NK-92 treated with Interleukin-12 subunit alpha and Interleukin-12 subunit beta, amount 100 ng/mL, for 24 hours (cell line): ENCODE data around the gene ISL1.

Experiments used
- DNase-seq: peaks from one replicate; lab custom pipeline; 2025; lab: John Stamatoyannopoulos, UW

ISL1 gene

GRCh38 chr5:51383131-51384121, at the start of gene ISL1:
TSS of gene ISL1 (plus strand) at chr5:51383448. CDS start at chr5:51383672, 224 bp downstream.
- no peak for DNase-seq

GRCh38 chr5:51336878-51337277, 46.4 kb upstream of the ISL1 start:
- DNase-seq: no peak

DNA sequence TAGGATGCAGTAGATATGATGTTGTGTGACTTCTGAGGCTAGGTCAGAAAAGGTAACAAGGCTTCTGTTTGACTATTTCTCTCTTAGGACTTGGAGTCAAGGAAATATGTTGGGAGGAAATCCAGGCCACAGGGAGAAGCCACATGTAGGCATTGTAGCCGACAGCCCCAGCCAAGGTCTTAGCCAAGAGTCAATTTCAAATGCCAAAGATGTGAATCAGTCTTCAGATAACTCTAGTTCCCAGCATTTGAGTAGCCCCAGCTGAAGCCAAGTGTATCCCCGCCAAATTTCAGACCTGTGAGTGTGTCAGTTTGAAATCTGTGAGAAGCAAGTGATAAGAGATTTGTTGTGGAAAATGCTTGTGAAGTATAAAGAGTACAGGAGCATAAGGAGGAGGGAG, 38.1 kb upstream of the ISL1 start:
- no peak for DNase-seq

DNA sequence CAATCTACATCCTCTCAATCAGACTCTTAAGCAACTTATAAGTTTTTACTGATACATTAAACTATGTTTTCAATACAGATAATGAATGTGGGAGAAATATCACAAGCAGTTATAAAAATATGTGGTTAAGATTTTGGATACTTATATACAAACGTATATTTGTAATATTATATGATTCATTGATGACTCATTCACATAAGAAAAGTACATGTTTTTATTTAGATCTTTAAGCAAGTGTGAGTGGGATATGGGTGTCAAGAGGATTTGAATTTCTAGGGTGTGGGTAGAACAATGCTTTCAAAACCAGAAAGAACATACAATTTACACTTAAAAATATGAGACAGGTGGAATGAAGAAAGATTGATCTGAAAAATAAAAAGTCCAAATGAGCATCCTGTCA, 36.1 kb upstream of the ISL1 start:
- DNase-seq: no peak

DNA sequence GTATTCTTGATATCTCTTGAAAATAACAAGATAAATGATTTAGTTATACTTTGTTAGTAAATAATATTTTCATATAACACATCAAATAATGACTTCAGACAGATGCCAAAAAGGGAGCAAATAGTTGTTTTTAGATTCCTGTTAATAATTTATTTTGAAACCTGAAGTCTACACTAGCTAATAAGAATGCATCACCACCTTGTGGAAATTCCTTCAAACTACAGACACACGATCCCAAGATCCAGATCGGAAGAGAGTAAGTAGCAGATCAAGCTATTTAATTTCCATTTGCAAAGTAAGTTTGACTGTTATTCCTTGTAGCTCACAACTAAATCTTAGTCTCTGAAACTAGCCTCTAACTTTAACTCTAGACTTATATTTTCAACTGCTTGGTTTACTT, 35.5 kb upstream of the ISL1 start:
- no peak for DNase-seq

DNA sequence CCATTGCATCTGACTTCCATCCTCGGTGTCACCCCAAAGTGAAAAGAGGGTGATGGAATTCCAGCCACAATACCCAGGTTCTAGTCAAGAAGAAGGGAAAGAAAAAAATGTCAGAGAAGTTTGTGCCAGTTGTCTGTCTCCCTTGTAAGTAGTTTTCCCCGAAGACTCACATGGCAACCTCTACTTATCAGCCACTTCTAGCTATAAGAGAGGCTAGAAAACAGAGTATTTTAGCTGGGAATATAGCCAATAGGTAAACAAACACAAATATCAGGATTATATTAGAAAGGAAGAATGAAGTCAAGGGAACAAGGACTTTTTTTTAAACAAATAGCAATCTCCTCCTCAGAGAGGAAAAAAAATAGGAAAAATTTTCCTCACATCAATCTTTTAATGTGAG, 12.2 kb upstream of the ISL1 start:
- no peak for DNase-seq

DNA sequence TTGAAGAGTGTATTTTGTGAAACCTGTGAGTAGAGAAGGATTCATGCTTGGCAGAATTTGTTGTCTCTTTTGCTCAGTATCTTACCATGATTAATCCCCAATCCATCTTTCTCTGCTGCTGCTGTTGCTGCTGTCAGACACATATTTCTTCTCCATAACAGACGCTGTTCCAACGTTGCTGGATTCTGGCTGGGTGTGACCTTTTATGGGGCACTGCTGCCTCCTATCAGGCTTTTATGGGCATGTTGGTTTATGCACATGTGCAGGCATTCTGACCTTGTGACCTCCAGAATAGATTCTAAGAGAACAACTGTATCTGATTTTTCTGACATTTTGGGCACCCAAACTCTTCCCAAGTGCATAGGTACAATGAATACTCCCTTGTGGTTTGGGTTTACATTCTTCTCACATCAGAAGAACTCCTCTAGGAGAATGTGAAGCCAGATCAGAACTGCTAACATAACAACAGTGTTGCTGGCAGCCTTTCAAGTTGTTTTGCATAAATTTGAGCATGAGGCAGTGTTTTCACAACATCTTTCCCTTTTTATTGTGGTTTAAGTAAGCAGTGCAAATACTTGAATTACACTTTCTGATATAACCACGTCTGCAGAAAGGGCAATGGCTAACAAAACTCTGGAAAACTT, 9.2 kb upstream of the ISL1 start:
- DNase-seq: no peak

DNA sequence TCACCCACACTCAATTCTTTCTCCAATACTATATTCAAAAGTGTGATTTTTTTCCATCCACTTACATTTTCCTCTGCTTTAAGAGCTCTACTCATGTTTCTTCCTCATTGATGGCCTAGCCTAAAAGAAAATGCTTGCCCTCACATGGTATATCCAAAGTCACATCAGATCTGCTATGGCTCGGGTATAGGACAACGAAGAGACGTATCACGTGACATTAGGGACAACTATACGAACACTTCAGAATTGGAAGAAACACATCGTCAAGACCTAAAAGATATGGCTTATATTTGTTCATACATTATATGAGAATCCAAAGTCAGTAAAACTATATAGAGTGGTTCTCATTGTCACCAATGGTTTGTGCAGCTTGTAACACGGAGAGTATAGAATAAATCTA, 8.2 kb upstream of the ISL1 start:
- no peak for DNase-seq

GRCh38 chr5:51376509-51376908, 6.7 kb upstream of the ISL1 start:
- DNase-seq: no peak

DNA sequence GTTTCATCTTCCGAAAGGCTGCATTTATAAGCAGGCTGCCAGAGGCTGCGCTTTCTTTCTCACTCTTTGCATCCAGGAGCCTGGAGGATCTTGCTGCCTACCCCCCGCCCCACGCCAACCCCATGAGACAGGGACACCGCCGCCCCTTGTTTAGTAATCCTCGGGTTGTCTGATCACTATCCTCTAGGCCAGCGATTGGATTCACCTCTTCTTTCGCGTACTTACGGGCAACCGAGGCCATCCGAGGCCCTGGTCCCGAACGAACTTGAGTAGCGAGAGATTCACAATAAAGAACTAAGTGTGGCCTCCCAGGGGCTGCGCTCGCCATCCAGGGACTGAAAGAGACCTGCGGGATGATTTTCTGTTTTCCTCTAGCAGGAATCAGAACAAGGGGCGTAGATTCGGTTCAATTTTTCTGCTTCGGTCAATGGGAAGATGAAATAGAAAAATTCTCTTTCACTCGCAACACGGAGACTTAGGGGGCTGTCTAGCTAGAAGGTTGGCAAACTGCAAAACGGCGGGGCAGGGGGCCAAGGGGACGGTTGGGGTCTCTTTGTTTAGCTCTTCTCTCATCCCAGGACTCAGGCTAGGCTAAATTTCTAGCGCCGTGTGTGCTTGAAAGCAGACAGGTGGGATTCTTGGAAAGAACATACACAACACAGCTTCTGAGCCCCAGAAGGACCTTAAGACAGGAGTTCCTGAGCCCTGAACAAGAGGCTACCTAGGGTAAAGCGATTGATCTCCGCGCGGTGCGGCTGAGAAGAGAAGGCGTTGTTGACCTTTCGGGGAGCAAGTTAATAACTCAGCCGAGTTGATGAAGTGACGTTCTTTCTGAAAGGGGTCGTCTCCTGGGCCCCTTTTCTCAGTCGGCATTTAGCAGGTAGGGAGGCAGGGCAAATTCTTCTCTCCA, 5.8 kb upstream of the ISL1 start:
- no peak for DNase-seq

DNA sequence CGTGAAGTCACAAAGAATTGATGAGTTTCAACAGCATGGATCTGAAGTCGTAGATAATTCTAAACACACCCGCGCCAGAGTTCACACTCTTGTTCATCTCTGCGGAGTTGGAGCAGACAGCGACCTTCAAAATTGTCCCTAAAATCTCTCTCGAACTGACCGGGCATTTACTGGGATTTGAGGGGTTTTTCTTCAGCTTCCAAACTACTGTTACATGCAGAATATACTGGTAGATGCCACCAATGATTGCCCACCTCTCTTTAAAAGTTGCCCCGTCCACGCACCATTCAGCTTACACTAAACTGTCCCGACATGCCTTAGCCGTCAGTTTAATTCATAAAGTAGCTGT, 5.2 kb upstream of the ISL1 start:
- DNase-seq: no peak

DNA sequence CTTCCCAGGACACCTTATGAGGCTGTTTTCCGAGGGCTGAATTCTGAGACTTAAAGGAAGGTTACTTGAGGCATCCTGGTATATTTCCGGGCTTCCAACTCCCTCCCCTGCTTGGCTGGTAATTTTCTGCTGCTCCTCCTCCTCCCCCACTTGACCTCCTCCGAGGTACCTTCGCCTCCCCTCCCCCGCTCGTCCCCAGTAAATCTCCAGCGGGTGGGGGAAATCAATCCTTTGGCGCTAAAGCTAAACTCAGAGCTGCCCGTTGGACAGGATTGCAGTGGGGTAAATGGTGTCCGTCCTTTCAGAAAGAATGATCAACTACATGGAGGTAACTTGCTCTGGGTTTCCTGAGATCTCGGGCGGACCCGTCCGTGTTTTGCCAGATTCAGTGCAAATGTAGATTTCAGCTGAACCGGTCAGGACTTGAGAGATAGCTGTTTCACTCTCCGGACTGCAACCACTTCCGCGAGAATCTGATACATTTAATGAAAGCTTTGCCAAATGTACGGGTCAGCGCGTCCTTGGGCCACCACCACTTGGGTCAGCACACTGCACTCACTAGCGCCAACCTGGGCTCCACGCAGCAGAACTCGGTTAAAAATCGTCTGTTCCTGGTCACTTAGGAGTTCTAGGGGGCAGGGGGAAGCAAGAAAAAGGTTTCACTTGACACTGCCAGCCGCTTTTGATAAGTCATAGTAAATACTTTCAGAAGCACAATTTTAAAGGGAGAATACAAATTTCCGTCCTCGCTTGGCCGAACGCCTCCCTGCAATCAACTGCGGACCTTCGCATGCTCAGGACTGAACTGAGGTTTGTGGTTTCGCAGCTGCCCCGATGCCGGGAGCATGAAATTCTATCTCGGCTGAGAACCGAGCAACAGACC, 4.6 kb upstream of the ISL1 start:
- no peak for DNase-seq

DNA sequence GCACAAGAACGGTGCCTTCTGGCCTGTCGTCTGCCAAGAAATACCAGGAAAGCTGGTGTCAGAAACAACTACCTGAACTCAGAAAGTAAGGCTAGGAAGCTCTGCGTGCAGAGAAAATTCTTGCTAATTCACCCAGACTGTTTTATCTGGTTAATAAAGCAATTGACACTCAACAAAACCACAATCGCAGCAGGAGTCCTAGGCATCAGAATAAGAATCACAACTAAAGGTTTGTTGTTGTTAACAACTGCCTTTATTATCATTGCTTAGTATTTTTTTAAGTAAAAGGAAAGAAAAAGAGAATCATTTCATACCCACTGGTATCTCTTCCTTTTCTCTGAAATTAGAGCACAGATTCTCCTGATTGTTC, 3.9 kb upstream of the ISL1 start:
- DNase-seq: no peak

GRCh38 chr5:51380603-51381207, 2.5 kb upstream of the ISL1 start:
- DNase-seq: no peak

GRCh38 chr5:51381761-51382474, 1.3 kb upstream of the ISL1 start:
- no peak for DNase-seq

DNA sequence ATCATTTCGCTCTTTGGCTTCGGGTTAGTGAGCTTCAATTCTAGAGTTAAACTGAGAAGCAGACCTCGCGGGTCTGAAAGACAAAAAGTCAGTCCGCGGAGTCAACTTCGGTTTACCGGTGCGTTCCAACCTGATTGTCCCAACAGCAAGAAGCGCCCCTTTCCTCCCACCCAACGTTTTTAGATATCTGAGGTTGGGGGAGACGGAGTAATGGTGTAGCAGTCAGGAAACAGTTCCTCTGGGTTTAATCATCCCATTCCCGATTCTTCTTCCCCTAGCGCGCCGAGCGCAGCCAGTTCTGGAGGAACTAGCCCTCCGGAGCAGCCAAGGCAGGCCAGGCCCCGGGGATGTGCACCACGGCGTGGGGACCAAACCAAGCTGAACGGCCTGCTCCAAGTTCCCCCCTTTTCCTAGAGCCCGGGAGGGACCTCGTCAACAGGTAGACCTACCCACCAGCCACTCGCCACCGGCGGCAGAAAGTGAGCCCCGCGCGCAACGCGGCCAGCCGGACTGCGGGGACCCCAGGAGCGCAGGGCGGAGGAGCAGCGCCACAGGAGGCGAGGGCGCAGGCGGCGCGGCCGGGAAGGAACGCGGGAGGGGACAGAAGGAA, 622 bp upstream of the ISL1 start:
- no peak for DNase-seq

GRCh38 chr5:51384281-51384840, 1.1 kb downstream of the ISL1 start:
- DNase-seq: no peak

- no peak for DNase-seq
Observed at GRCh38 chr5:51385216-51385615, 2.0 kb downstream of the ISL1 start.
